GM18511 (cell line): Measurements from ENCODE around the gene RBM20.

Experiments used
- ATAC-seq: cut with Tn5 transposase; IDR thresholded peaks from one replicate; pipeline ENCODE4 v1.9.1; 2021; ENCODE audit warnings: mild to moderate bottlenecking, moderate library complexity; ENCODE audit not compliant: unreplicated experiment

RBM20 gene

GRCh38 chr10:110863956-110864355 is 219.8 kb downstream of the RBM20 start:
- no peak for ATAC-seq

- ATAC-seq = peak; percentile 55
Measured at GRCh38 chr10:110864662-110865140, 220.6 kb downstream of the RBM20 start.

GRCh38 chr10:110865186-110865808 is 221.2 kb downstream of the RBM20 start:
- ATAC-seq = no peak

GRCh38 chr10:110865809-110866482 is 221.8 kb downstream of the RBM20 start:
- peak; percentile 29 for ATAC-seq

- ATAC-seq = peak; percentile 38
Measured at GRCh38 chr10:110867011-110867806, 223.1 kb downstream of the RBM20 start.

GRCh38 chr10:110867807-110868465 is 223.8 kb downstream of the RBM20 start:
- ATAC-seq = no peak

DNA sequence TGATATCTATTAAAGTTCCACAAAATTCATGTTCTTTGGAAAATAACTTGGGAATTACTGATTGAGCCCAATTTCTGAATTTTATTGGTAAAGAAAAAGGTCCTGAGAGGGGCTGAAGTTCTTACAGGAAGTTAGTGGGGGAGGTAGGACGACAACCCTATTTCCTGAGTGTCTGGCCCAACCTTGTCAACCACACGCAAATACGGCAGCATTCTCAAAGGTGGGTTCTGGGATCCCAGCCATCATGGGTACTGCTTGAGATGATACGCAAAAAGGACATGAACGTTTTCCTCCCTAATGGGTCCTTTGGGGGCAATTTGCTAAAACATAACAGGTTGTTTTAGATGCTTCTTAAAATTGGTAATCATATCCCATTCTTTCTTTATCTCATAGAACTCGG is 224.8 kb downstream of the RBM20 start:
- ATAC-seq = no peak

DNA sequence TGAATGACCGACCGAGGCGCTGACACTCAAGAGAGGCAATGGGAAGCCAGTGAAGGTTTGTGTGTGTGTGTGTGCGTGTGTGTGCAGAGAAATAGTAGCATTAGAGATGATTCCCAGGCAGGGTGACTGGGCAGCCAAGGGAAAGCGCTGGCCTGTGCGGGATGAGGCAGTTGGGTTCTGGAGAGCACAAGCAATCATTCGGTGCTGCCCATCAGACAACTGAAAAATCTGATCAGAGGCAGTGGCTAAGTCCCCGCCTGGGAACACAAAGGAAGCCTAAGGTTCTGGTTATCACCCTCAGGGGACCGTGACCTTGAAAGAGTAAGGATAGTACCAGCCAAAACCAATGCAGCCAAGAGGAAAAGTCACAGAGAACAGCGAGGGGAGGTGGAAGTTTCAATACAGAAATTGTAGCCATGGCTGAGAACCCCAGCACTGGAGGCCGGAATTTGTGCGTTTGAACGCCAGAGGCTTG is 226.7 kb downstream of the RBM20 start:
- no peak for ATAC-seq

- peak; percentile 80 for ATAC-seq
Measured at GRCh38 chr10:110871298-110872084, 227.4 kb downstream of the RBM20 start, which contains the start of gene PDCD4. Gene PDCD4 (plus strand): TSS chr10:110871928. CDS start chr10:110876028, 4,100 bp downstream.

- peak; percentile 58 for ATAC-seq
Measured at GRCh38 chr10:110872145-110872983, 228.2 kb downstream of the RBM20 start.

DNA sequence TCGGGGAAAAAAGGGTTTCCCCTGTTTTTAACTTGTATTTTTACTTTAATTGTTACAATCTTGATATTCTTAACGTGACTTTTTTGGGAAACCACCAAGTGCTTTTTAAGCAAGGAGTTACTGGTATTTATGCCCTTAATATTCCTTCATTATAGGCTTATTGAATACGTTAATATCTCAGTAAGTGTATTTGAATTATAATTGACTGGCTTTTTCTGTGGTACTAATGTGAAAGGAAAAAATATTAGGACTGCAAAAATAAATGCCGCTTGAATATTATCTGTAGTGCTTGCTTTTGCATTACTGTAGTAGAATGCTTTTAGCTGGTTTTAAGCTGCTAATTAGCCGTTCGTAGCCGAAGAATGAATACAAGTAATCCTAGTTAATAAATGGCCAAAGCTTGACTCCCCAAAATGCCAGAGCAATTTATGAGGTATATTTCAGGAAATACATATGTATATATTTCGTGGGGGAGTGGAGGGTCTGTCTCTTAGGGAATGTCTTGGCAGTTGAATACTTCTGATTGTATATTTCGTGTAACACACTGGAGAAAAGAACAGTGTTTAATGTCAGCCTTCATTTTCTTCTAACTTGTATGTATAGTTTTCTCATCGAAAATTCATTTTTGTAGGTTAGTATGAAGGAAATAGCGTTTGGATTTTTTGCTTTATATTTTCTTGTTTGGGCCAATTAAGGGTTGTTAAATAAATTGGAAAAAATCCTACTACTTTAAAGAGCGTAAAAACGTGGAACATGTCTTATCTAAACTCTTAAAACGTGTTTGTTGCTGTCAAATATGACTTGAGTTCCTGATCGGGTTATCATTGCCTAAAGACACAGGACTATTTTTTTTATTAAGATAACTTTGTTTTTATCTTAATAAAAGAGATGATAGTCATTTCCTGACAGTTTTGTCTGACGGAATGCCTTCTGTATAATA is 229.1 kb downstream of the RBM20 start:
- no peak for ATAC-seq

DNA sequence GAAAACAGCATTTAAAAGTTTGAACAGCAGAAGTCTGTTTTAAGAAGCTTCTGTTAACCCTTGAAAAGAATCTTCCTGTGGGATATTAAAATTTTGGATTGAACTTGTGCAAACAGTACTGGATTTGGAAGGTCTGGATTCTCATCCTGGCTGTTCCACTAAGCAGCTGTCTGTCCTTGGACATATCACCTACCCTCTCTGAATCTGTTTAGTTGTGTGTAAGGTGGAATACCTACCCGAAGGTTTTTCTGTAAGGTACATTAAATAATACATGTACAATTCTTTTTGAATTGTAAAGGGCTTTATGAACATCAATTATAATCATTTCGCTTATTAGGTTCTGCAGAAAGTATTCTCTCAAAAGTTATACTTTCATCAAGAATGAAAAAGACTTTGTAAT is 229.8 kb downstream of the RBM20 start:
- no peak for ATAC-seq

DNA sequence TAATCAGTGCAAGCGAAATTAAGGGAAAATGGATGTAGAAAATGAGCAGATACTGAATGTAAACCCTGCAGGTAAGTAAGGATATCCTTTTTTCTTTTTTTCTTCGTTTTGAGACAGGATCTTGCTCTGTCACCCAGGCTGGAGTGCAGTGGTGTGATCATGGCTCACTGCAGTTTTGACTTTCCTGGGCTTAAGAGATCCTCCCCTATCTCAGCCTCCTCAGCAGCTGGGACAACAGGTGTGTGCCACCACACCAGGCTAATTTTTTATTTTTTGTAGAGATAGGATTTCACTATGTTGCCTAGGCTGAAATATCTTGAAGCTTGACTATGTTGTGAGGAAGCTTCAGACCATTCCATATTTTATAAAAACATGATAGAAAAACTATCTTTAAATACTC is 231.9 kb downstream of the RBM20 start:
- no peak for ATAC-seq

DNA sequence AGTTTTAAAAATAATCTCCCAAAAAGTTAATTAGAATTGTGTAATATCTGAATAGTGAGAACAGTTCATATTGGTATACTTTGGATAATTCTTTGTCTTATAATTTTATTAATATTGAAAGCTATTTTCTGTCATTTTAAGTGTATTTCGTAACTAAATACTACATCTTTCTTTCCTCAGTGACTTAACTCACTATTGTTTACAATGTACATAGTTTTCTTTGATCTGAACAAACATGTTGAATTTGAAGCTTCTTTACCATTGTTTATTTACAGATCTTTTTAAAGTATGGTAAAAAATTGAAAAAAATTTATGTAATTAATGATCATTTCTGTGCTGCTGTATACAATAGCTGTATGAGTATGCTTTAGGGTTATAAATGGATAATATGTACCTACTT is 232.7 kb downstream of the RBM20 start:
- no peak for ATAC-seq

DNA sequence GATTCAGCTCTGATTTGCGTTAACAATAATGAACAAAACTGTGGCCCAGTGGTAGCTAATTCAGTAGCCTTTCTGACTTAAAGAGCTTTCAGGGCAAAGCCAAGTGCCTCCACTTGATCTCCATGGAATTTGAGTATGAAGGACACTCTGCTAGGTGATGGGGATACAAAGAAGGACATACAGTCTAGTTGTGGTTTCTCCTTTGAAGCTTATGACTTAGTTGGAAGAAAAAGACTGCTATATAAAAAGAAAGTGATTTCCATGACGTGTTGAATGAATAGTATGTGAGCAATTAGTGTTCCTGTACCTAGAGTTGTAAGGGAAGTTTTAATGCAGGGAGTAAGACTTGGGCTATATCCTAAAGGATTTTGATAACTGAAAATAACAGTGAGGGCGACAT is 235.9 kb downstream of the RBM20 start:
- ATAC-seq = no peak

DNA sequence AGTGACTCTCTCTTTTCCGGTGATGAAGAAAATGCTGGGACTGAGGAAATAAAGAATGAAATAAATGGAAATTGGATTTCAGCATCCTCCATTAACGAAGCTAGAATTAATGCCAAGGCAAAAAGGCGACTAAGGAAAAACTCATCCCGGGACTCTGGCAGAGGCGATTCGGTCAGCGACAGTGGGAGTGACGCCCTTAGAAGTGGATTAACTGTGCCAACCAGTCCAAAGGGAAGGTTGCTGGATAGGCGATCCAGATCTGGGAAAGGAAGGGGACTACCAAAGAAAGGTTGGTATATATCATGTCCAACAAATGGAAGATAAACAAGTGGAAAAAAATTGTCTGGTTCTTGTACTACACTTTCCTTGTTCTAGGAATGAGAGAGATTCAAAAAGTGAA is 237.1 kb downstream of the RBM20 start:
- no peak for ATAC-seq

DNA sequence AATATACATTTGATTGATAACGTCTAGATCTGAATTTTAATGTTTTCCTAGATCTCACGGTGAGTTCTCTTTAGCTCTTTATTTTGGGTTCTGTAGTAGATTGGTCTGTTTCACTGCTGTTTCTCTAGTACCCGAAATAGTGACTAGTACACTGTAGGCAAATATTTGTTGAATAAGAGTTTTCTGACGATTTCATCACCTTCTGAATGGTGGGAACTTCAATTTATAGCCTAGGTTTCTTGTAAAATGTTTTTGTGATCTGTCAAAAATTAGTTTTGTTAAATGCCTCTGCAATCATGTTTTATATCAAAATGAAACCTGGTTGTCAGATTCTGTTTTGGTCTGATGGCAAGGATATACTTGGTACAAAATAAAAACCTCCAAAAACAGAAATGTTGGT is 237.8 kb downstream of the RBM20 start:
- ATAC-seq = no peak

GRCh38 chr10:110883924-110884323 is 239.8 kb downstream of the RBM20 start:
- ATAC-seq = no peak
